Suprapubic skin (tissue), 3 donors: Measurements from ENCODE around the gene HMGN4.

Experiments
- CTCF ChIP-seq, 2 donors: fragments of 200-600 bp in 1 of 2; fragments of 450-650 bp in 1 of 2; sonication (generic) in 1 of 2; IDR thresholded peaks; one replicate each; pipeline ENCODE4 v1.5.1; 2016 to 2019; ENCODE audit warnings: antibody characterized with exemption in 2 of 2, mild to moderate bottlenecking in 1 of 2, moderate library complexity in 1 of 2
- POLR2AphosphoS5 ChIP-seq, 3 donors: sonication (generic); formaldehyde crosslinking; IDR thresholded peaks; one replicate each; pipeline ENCODE4 v1.6.1; 2017; ENCODE audit warnings: antibody characterized with exemption in 3 of 3

DNA sequence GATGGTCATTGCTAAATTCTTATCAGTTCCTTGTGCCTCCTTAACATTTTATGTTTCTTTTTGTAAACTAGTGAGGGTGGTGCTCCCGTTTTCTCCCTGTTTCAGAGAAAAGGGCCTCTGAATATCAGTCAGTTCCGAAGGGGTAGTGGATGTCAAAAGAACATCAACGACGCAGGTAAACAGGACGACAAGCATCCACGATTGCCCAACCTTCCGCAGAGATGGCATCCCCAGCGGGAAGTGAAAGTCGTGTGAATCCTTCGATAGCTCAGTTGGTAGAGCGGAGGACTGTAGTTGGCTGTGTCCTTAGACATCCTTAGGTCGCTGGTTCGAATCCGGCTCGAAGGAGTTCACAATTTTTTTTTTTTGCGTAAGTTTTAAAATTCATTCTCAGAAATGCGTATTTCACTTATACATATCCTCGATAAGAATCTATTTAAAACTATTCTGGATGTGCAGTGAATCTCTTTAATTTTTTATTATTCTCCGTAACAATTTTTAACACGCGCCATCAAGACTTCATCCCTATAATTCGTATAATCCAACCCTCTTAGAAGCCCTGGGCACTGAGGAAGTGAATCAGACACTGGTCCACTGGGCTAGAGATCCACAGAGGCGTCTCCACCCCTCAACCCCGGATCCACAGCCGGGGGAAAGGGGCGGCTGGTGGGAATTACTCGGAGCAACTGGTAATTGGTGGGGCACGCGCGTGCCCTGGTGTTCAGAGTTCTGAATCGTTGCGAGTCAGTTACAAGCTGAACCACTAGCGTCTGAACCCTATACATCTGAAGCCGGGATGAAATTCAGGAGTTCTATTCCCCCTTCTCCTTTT lies 30.7 kb downstream of the HMGN4 start:
- TF ChIP-seq CTCF (IDR thresholded peaks at IDR 0.05) (no peak), POLR2AphosphoS5 (IDR thresholded peaks at IDR 0.05) (peak in 2 of 3 donors; percentile 91 to 96)
